Renal cortical epithelial cell (primary cell): ENCODE results near the gene BCHE. TPM values are rescaled to one million over a fixed set of nuclear protein-coding genes. Genes with fewer than 3 reads are reported as not detected.
"Not testable (repeated sequence)": the region's sequence is repeated elsewhere in the genome, so short reads cannot be mapped to it uniquely, and the experiment has no call there.

Experiments used
- DNase-seq: peaks from one replicate; pipeline ENCODE4 v3.0.0-alpha.2; 2011; ENCODE audit warnings: low read depth
- total RNA-seq: library from RNA; depleted of rRNA; stranded (reverse); fragments of >200 nt; gene quantifications from 2 replicates; pipeline ENCODE4 v1.2.3, GENCODE V29; 2014

Gene BCHE
- total RNA-seq, 1 donor from 2014 or later, result 1.9 TPM

- DNase-seq, result no peak
These were observed 21.0 kb downstream of the BCHE start for GRCh38 chr3:165816209-165816608.

DNA sequence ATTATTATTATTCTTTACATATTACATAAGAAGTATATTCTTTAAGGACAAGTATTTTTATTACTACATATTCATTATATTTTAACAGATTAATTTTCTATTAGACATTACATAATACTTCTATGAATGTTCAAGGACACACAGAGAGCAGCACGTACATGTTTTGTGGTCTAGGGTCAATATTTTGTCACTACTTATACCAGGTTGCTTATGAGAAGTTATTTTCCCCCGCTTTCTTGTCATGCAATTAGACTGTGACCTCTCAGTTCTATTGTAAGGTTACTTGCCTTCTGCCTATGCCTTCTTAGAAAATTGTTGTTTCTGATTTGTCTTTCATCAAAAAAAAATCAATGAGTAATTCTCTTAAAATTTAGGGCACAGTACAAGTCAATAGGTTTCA is 21.5 kb downstream of the BCHE start:
- DNase-seq, result no peak

- no peak for DNase-seq
These were observed 22.8 kb downstream of the BCHE start for GRCh38 chr3:165814380-165814779.

DNA sequence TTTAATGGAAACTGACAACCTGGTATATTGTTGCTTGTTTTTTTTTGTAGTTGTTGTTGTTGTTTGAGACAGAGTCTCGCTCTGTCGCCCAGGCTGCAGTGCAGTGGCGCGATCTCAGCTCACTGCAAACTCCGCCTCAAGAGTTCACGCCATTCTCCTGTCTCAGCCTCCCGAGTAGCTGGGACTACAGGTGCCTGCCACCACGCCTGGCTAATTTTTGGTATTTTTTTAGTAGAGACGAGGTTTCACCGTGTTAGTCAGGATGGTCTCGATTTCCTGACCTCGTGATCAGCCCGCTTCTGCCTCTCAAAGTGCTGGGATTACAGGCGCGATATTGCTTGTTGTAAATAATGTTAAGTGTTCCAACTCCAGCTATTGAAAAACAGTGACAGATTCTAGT is 29.3 kb downstream of the BCHE start:
- not testable (repeated sequence) for DNase-seq

DNA sequence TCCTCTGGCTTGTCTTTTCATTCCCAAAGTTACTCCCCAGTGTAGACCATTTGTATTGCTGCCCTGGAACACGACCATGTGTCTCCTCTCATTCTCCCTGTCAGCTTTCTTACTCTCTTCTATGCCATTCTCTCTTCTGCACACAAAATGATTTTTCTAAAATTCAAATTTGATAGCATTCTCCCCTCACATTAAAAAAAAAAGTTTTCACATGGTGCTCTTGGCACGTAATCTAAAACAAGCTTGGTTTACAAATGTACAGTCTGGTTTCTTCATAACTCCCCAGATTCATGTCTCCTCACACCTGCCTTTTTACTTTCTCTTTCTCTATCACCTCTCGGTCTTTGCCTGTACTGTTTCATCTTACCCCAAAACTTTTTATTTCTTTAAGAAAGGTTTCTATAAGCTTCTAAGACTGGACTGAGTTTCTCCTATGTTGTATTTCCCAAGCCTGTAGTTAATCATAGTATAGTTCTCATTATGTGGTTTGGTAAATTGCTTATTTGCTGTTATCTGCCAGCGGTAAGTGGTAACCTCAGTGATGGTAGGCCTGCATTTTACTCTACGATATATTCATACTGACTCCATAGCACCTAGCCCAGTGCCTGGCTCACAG is 31.2 kb downstream of the BCHE start:
- DNase-seq, result peak; percentile 22

DNA sequence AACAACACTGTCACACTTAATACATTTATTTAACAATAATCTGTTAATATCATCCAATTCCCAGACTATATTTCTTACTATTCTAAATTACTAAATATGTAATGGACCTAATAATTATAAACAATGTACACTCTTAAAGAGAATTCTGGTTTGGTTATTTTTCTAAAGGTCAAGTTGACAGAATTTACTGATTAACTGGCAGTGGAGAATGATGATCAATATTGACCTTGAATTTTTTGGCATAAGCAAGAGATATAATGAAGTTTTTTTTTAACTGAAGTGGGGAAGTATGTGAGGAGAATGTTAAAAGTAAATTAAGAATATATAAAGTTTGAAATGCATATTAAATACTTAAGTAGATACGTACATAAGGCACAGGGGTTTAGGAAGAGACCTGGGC is 33.8 kb downstream of the BCHE start:
- no peak for DNase-seq

DNA sequence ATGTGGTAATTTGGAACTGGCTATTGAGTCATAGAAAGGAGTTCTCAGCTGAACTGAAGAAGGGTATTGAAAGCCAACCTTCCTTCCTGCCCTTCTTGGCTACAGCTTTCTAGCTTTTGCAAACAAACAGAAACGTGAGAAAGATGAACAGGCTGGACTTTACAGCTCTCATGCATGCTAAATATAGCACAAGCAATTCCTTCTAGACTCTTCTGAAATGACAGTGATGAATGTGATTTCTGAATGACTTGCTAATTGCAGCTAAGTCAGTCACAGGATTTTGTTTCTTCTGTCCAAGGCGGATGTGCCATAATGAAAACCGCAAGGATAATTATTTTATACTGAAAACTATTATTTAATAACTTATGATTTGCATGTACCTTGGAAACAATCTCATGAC is 36.3 kb downstream of the BCHE start:
- DNase-seq, result peak; percentile 9

GRCh38 chr3:165799026-165799425 is 38.2 kb downstream of the BCHE start:
- no peak for DNase-seq

DNA sequence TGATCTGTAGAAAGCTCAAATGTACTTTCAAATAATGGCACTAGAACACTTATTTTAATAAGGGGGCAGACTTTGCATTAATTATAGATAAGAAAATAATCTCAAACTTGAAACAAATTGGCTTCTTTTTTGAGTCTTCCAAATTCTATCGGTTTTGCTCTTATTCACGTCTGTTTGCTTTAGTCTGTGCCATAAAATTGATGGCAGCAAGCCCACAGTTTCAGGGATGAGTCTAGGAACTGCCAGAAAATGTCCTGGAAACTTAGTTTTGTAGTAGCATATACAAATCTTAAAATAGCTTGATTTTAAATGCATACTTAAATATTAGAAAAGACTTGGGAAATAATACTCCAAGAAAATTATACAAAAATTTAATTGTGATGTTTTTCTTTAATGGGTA is 39.7 kb downstream of the BCHE start:
- no peak for DNase-seq

GRCh38 chr3:165796701-165797100 is 40.5 kb downstream of the BCHE start:
- DNase-seq, result no peak

DNA sequence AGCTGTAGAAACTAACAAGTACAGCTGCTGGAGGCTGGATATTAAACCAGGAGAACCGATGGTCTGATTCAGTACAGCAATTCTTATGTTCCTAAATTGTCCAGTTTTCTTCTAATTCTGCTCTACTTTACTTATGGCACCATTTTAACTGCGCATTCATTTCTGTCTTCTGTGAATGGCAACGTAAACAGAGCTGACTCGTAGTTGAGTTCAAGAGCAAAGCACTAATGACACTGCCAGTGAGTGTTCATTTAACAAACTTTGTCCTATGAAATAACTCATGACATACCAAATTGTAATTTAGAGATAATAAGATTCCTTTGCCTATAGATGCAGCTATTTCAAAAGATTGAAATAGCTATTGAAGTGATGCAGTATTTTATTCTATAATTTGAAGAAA is 48.7 kb downstream of the BCHE start:
- DNase-seq, result no peak

DNA sequence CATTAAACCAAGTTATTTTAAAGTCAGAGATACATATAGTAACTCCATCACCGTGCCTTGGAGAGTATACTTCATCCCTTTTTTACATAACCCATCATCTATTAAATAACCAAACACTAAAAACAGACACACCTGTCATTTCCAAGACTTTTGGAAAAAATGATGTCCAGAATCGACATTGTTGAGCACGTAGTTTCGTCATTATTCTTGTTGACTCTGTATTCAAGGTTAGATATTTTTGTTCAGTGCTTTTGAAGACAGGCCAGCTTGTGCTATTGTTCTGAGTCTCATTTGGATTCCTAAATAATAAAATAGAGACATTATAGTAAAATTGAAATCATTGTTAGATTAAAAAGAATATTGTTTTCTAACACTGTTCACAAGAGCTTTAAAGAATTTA is 51.2 kb downstream of the BCHE start:
- no peak for DNase-seq

DNA sequence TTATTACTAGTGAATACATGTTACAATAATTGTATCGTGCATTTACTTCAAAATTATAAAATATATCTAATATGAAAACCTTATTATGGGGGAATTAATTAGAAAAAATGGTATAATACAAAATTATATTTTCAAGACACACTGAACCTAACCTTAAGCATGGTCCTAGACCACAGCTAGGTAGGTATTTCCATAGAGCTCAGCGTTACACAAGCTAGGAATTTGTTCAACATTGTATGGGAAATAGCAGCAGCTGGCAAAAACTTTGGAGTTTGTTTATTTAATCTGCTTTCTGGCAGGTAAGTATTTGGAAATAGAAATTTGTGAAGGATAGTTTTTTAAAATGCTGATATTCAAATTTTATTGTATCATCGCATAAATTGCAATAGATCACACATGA is 52.9 kb downstream of the BCHE start:
- DNase-seq, result no peak

DNA sequence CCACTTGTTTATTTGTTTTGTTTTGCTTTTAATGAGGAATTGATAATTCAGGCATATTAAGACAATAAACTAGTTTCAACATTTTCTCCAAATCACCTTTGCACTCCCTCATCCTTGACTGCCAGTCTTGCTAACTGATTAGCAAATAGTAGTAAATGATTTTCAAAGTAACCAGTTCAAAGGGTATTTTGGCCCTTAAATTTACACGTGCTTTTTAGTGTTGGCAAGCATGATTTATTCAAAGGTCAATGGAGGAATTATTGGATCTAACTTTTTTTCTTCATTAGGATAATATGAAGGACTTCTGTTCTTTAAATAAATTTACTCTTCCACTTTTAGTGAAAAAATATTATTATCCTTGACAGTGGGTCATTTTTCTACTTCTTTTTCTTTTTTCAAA is 53.8 kb downstream of the BCHE start:
- DNase-seq, result peak; percentile 51

GRCh38 chr3:165778891-165779290 is 58.3 kb downstream of the BCHE start:
- no peak for DNase-seq

DNA sequence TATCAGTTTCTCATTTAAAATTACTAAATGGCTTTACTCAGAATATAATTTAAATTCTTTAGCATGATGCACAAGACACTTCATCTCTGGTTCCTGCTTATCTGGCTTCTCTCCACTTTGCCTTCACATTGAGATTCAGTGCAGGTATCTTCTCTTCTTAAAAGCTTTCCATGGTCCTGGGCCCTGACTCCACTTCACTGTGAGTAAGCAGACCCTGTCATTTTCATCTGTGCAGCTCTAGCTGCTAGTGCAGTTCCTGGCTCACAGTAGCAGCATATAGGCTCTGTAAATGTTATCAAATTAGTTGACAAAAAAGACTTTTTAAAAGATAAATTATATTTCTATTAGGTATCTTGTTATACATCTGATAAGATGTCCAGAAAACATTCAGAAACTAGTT is 58.8 kb downstream of the BCHE start:
- DNase-seq, result no peak

- DNase-seq, result no peak
These were observed 61.4 kb downstream of the BCHE start for GRCh38 chr3:165775824-165776223.

DNA sequence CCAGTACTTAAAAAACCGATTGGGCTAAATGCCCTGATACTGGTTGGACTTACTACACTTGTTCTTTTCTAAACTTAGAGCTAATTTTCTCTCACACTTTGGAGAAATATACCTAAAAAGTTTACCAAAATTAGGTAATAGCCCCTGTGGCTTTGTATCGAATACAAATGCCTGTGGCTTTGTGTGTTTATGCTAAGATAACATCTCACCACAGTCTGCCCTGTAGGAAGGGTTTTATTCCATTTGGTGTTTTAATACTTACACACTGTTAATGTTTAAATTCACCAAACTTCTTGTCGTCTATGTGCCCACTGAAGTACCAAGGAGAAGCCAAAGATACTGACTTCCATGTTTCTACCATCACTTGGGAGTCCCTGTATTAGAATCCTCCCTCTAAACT is 66.4 kb downstream of the BCHE start:
- no peak for DNase-seq

DNA sequence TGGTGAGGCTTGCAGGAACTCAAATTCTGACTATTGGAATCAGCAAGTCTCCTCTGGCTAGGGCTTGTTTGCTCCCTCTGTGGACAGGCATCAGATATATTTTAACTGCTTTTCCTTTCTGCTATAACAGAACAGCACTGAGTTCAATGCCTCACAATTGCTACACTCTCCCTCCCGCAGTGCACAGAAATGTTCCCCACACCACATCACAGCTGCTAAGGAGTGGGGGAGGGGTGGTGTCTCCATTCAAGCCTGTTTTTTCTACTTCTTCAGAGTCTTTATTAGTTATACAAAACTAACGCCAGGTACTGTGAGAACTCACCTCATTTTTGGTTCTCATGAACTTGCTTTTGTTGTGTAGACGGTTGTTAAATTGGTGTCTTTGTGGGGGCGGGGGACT is 68.5 kb downstream of the BCHE start:
- DNase-seq, result peak; percentile 5

GRCh38 chr3:165759041-165759440 is 78.2 kb downstream of the BCHE start:
- DNase-seq, result no peak

GRCh38 chr3:165755571-165755970 is 81.7 kb downstream of the BCHE start:
- no peak for DNase-seq

DNA sequence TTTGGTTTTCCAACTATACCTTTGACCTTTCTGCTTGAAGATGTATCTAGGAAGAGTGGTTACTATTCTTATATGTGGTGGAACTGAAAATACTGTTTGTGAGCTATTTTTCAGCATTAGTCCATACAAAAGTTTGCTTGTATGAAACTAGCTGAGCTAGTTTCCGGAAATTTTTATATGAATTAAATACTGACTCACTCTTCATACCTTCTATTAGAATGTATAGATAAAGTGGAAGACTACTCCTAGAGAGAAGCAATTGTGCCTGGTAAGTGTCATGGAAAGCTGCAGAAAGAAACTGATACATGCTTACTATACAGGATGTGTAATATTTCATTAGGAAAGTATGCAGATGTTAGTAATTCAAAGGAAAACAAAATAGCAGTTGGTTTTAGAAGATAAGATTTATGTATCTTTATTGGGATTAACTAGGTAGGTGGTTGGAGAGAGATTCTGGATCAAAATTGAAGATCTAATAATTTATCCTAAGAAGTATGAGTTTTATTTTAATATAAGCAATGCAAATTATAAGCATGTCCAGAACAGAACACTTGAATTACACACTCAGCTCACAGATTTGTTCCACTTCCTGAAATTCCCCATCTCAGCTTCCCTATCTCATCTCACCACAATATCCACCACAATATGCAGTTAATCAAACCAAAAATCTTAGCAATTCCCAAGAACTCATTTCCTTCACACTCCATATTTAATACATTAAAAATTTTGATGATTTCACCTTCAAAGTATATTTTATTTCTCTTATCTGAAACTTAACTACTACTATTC is 82.8 kb downstream of the BCHE start:
- DNase-seq, result no peak

DNA sequence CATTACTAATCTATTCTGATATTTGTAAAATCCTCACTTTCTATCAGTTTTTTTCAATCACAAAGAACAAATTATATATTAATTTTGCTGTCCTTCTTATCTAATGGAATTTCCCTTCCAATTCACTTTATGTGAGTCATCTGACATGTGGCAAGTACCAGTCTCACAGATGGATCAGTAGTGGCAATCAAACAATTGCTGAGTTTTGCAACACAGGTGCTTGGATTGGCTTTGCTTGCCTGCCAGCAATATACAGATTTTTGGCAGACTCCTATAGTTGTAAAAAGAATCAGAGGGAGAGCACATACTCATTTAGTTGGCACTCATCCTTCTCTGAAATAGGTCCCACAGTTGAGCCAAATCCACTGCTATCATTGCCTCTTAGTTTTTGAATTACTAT is 83.7 kb downstream of the BCHE start:
- peak; percentile 84 for DNase-seq

- DNase-seq, result no peak
These were observed 85.6 kb downstream of the BCHE start for GRCh38 chr3:165751637-165752036.
